Pancreas (tissue), 10 donors: ENCODE data around the gene CCDC186. TPM values are rescaled to one million over a fixed set of nuclear protein-coding genes. Genes with fewer than 3 reads are reported as not detected.

Experiments
- ATAC-seq, 4 donors: fragments of 200-7000 bp; cut with Tn5 transposase; one replicate each; pipeline versions ENCODE4 v1.8.0 to v1.9.1; 2020; ENCODE audit warnings: mild to moderate bottlenecking in 4 of 4, moderate library complexity in 4 of 4
- DNase-seq, 6 donors: peaks; one replicate each; pipeline ENCODE4 v3.0.0-alpha.2; 2020
- FAIRE-seq: peaks from 2 replicates; lab custom pipeline; 2012; peaks lifted over from hg19 to GRCh38; lab: Jason Lieb, UNC
- H3K27ac ChIP-seq, 4 donors: fragments of 200-600 bp; sonication (generic); 1 replicate in 3 of 4; 2 replicates in 1 of 4; pipeline versions ENCODE4 v1.5.0 to v1.8.0; 2020
- H3K27me3 ChIP-seq, 4 donors: fragments of 200-600 bp; one replicate each; pipeline ENCODE4 v1.8.0; 2021
- H3K36me3 ChIP-seq, 3 donors: fragments of 200-600 bp; sonication (generic) in 1 of 3; one replicate each; pipeline versions ENCODE4 v1.5.0 to v1.8.0; 2020 to 2021
- H3K4me1 ChIP-seq, 3 donors: fragments of 200-600 bp; one replicate each; pipeline ENCODE4 v1.8.0; 2021
- H3K4me3 ChIP-seq, 4 donors: fragments of 200-600 bp; sonication (generic) in 2 of 4; one replicate each; pipeline versions ENCODE4 v1.5.0 to v1.8.0; 2020 to 2021
- H3K9me3 ChIP-seq, 4 donors: fragments of 200-600 bp; one replicate each; pipeline ENCODE4 v1.8.0; 2021
- CTCF ChIP-seq, 4 donors: fragments of 200-600 bp; sonication (generic) in 3 of 4; IDR thresholded peaks; one replicate each; pipeline versions ENCODE4 v1.5.0 to v1.8.0; 2021; ENCODE audit warnings: antibody characterized with exemption in 4 of 4
- WGBS, 2 donors: extraction: QIAGEN DNeasy Blood & Tissue Kit; methylation state at CpG; one replicate each; pipeline ENCODE4 v1.1.7; 2013; 5-methylcytosine and 5-hydroxymethylcytosine counted together
- intact Hi-C, 3 donors: fragments of 100-400 bp; cut with DNase I; formaldehyde crosslinking; loops; one replicate each; pipeline versions ENCODE4 v1.11.1 to v1.14.2; 2022
- polyA plus RNA-seq, 2 donors: library from polyadenylated mRNA; stranded (reverse); fragments of 200-250 nt; gene quantifications; one replicate each; pipeline ENCODE4 v1.2.3, GENCODE V29; 2013
- total RNA-seq, 6 donors: library from RNA; stranded (reverse); fragmentation: NEBNext Ultra II Directional in 4 of 6; extraction: Animal tissue kit (Norgen Biotek cat#: 25700) in 4 of 6; gene quantifications; one replicate each; pipeline versions ENCODE4 v1.2.1 to v1.2.4, GENCODE V29; 2021 to 2023
- donor health status: healthy with polysubstance abuse.
- donor health status: DM: no; HTN: no; CAD: no; lungs with moderate emphysema.
- donor health status: DM: no; HTN: no; CAD: no.
- donor health status: control.
- donor health status: control.
- donor health status: Bipolar disorder and iron deficiency.
- donor health status: DM: yes; HTN: yes; CAD: no.
- donor health status: DM: no; HTN: no; CAD: no.
- donor health status: DM: no; HTN: no; CAD: no.
- donor health status: DM: yes; HTN: yes; CAD: no.

The CCDC186 gene
- total and polyA plus RNA-seq, 8 donors: 5.1 to 29.5 (median 22.6) TPM

DNA sequence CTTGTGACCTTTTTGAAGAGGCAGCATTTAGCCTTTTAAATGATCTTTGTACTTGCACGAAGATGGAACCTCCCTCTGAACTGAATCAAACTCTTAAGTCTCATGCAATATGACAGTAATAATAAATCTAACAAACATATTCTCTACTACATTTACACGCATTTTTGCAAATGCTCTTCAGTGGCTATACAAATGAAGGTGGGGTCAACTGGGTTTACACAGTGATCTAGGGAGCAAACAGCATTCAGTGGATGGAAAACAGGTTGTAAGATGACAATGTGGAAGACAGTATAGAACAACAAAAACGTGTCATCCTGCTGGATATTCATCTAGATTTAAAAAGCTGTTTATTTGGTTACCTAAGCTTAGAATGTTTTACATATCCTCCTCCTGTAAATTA, 7.5 kb downstream of the CCDC186 start:
- no peak for FAIRE-seq
- intact Hi-C loops: no loop called here
- ATAC-seq: peak in 2 of 4 donors; percentile 6 to 14

DNA sequence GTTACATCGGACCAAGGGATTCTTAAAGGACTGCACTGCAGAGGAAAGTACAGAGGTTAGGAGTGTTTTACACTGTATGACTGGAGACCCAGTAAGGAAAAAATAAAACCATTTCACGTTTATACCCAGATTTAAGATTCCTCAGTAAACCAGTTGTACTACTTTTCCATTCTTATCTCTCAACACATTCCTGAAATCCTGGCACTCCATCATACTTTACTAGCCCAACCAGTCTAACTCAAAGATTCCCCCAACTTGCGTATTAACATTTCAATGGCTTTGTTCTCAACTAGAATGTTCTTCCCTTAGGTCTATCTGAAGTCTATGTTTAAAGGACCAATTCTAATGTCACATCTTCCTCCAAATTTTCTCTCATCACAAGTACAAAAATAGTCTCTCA, 8.0 kb downstream of the CCDC186 start:
- no peak for FAIRE-seq
- peak; percentile 78 to 90 (median 86) for ATAC-seq
- no peaks in the 10 kb centered on the region for H3K27me3 ChIP-seq
- H3K36me3 ChIP-seq: peaks cover 0 to 3% (median 0%) of the 10 kb centered on the region in 3 donors
- TF ChIP-seq CTCF (IDR thresholded peaks at IDR 0.05): no peak
- DNase-seq: peak in 1 of 6 donors; percentile 29
- peak overlapping the region in 2 of 4 donors; percentile 52 to 59 for H3K27ac ChIP-seq
- H3K9me3 ChIP-seq: no peaks in the 10 kb centered on the region
- intact Hi-C loops: no loop called here
- no peak overlapping the region for H3K4me3 ChIP-seq
- peaks cover 15 to 45% (median 35%) of the 10 kb centered on the region in 3 donors for H3K4me1 ChIP-seq
- 15 to 18% methylated on average over 3 of the region's 3 CpGs for WGBS, 2 donors

More for the DNA sequence above, 7.5 kb downstream of the CCDC186 start:
- H3K4me3 ChIP-seq: no peak overlapping the region
- WGBS, 2 donors: 17 to 24% methylated on average over 3 of the region's 3 CpGs
- H3K9me3 ChIP-seq: no peaks in the 10 kb centered on the region
- peak overlapping the region in 2 of 4 donors; percentile 52 to 59 for H3K27ac ChIP-seq
- TF ChIP-seq CTCF (IDR thresholded peaks at IDR 0.05): no peak
- no peaks in the 10 kb centered on the region for H3K27me3 ChIP-seq
- no peak for DNase-seq
- H3K4me1 ChIP-seq: peaks cover 16 to 43% (median 37%) of the 10 kb centered on the region in 3 donors
- H3K36me3 ChIP-seq: peaks cover 0 to 3% (median 0%) of the 10 kb centered on the region in 3 donors

GRCh38 chr10:114163062-114163461, 10.9 kb downstream of the CCDC186 start:
- H3K4me1 ChIP-seq: peaks cover 15 to 49% (median 35%) of the 10 kb centered on the region in 3 donors
- H3K9me3 ChIP-seq: no peaks in the 10 kb centered on the region
- WGBS, 2 donors: 12 to 17% methylated on average over 2 of the region's 2 CpGs
- ATAC-seq (no peak), FAIRE-seq (no peak), DNase-seq (no peak)
- intact Hi-C loops: no loop called here
- peak overlapping the region in 3 of 4 donors; percentile 18 to 50 (median 45) for H3K27ac ChIP-seq
- H3K27me3 ChIP-seq: no peaks in the 10 kb centered on the region
- H3K36me3 ChIP-seq: peaks cover 0 to 3% (median 0%) of the 10 kb centered on the region in 3 donors
- no peak overlapping the region for H3K4me3 ChIP-seq
- no peak for TF ChIP-seq CTCF (IDR thresholded peaks at IDR 0.05)

DNA sequence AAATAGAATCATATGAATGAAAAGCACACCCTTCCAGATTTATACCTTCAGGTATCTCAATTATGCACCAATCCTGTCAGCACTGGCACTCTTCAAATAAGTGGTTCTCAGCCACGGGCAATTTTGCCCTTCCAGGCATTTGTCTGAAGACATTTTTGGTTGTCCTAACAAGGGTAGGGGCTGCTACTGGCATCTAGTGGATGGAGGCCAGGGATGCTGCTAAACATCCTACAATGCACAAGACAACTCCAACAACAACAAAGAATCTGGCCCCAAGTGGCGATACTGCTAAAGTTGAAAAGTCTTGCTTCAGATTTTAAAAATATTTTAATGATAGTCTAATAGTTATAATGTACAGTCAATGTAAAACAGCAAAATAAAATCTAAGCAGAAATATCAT, 16.1 kb downstream of the CCDC186 start:
- Histone ChIP-seq H3K27ac (no peak overlapping the region), H3K36me3 (peaks cover 0 to 11% (median 3%) of the 10 kb centered on the region in 3 donors), H3K27me3 (no peaks in the 10 kb centered on the region), H3K9me3 (no peaks in the 10 kb centered on the region), H3K4me3 (no peak overlapping the region), H3K4me1 (peaks cover 0 to 17% (median 2%) of the 10 kb centered on the region in 3 donors)
- WGBS, 2 donors: 85 to 91% methylated on average over 2 of the region's 2 CpGs
- no peak for TF ChIP-seq CTCF (IDR thresholded peaks at IDR 0.05)
- ATAC-seq (no peak), DNase-seq (no peak), FAIRE-seq (no peak)
- intact Hi-C loops: no loop called here

- H3K4me3 ChIP-seq: no peak overlapping the region
- DNase-seq: no peak
- no peak for TF ChIP-seq CTCF (IDR thresholded peaks at IDR 0.05)
- no peaks in the 10 kb centered on the region for H3K9me3 ChIP-seq
- FAIRE-seq: no peak
- H3K36me3 ChIP-seq: peaks cover 0 to 27% (median 3%) of the 10 kb centered on the region in 3 donors
- no peak overlapping the region for H3K27ac ChIP-seq
- no peak for ATAC-seq
- intact Hi-C loops: no loop called here
- no peaks in the 10 kb centered on the region for H3K27me3 ChIP-seq
- WGBS, 2 donors: 82 to 83% methylated on average over 1 of the region's 1 CpG
- no peaks in the 10 kb centered on the region for H3K4me1 ChIP-seq
Observed at GRCh38 chr10:114151892-114152291, 22.1 kb downstream of the CCDC186 start.
